LNCaP clone FGC (cell line): ENCODE data around the gene CCND3.

Experiments
- DNase-seq: peaks from one replicate; pipeline ENCODE4 v3.0.0-alpha.2; 2011; ENCODE audit warnings: low read depth
- H3K4me3 ChIP-seq: 2 replicates; pipeline ENCODE4 v1.5.1; 2011; ENCODE audit warnings: mild to moderate bottlenecking, low read depth, low read length, control low read depth
- CTCF ChIP-seq: IDR thresholded peaks from 2 replicates; pipeline ENCODE4 v1.5.1; 2012; ENCODE audit warnings: mild to moderate bottlenecking; ENCODE audit not compliant: control insufficient read depth, insufficient read depth; ENCODE audit errors: extremely low read depth

CCND3 gene

GRCh38 chr6:41901882-41902519 is 39.6 kb downstream of the CCND3 start:
- TF ChIP-seq CTCF: peak; percentile 23; the same call in 1 of the 2 replicates
- DNase-seq: no peak
- H3K4me3 ChIP-seq: no peak overlapping the region

- no peak for TF ChIP-seq CTCF
These were observed 40.7 kb downstream of the CCND3 start for GRCh38 chr6:41900861-41901260.

GRCh38 chr6:41896281-41896680 is 45.3 kb downstream of the CCND3 start:
- TF ChIP-seq CTCF: no peak

More at GRCh38 chr6:41900861-41901260, 40.7 kb downstream of the CCND3 start:
- H3K4me3 ChIP-seq: no peak overlapping the region
- no peak for DNase-seq

GRCh38 chr6:41895300-41896233 is 46.0 kb downstream of the CCND3 start, which contains the start of gene USP49:
USP49 (minus strand) TSS chr6:41895375; CDS start chr6:41806983, 88,392 bp downstream.
- H3K4me3 ChIP-seq: peak within 1 kb of the TSS; percentile 84
- DNase-seq: peak; percentile 28
- TF ChIP-seq CTCF: no peak

More at GRCh38 chr6:41896281-41896680, 45.3 kb downstream of the CCND3 start:
- no peak for DNase-seq
- H3K4me3 ChIP-seq: peak overlapping the region; percentile 84

GRCh38 chr6:41894366-41895299 is 47.0 kb downstream of the CCND3 start:
- no peak for DNase-seq
- peak overlapping the region; percentile 84 for H3K4me3 ChIP-seq
- no peak for TF ChIP-seq CTCF

GRCh38 chr6:41892921-41893564 is 48.6 kb downstream of the CCND3 start:
- no peak for TF ChIP-seq CTCF
- no peak for DNase-seq
- H3K4me3 ChIP-seq: no peak overlapping the region
